Measurements from ENCODE around the gene ALG2.
A peak's percentile ranks its signal among the peaks of the same experiment; 100 is the strongest.
"Not testable (repeated sequence)": the region's sequence is repeated elsewhere in the genome, so short reads cannot be mapped to it uniquely, and the experiment has no call there.

The ALG2 gene

GRCh38 chr9:99197124-99197630 is 24.6 kb downstream of the ALG2 start:
- DNase-seq (ENCODE audit: low read depth in 4 of 4, low spot score in 1 of 4) = no peak

- not testable (repeated sequence) for DNase-seq (ENCODE audit: low read depth in 4 of 4, low spot score in 1 of 4)
Observed at GRCh38 chr9:99196484-99196883, 25.3 kb downstream of the ALG2 start.

GRCh38 chr9:99193466-99193821 is 28.3 kb downstream of the ALG2 start:
- no peak for DNase-seq (ENCODE audit: low read depth in 4 of 4, low spot score in 1 of 4)

GRCh38 chr9:99192786-99193465 is 28.8 kb downstream of the ALG2 start:
- no peak for DNase-seq (ENCODE audit: low read depth in 4 of 4, low spot score in 1 of 4)

- DNase-seq (ENCODE audit: low read depth in 4 of 4, low spot score in 1 of 4) = no peak
Observed at GRCh38 chr9:99190597-99191283, 31.0 kb downstream of the ALG2 start.

GRCh38 chr9:99189887-99190596 is 31.7 kb downstream of the ALG2 start:
- no peak for DNase-seq (ENCODE audit: low read depth in 4 of 4, low spot score in 1 of 4)

- no peak for DNase-seq (ENCODE audit: low read depth in 4 of 4, low spot score in 1 of 4)
Observed at GRCh38 chr9:99189186-99189585, 32.6 kb downstream of the ALG2 start.

- DNase-seq (ENCODE audit: low read depth in 4 of 4, low spot score in 1 of 4) = no peak
Observed at GRCh38 chr9:99187311-99187710, 34.4 kb downstream of the ALG2 start.

- no peak for DNase-seq (ENCODE audit: low read depth in 4 of 4, low spot score in 1 of 4)
Observed at GRCh38 chr9:99185934-99186333, 35.8 kb downstream of the ALG2 start.

GRCh38 chr9:99185348-99185632 is 36.5 kb downstream of the ALG2 start:
- no peak for DNase-seq (ENCODE audit: low read depth in 4 of 4, low spot score in 1 of 4)

- peak; percentile 48 to 65 (median 55) for DNase-seq (ENCODE audit: low read depth in 4 of 4, low spot score in 1 of 4)
Observed at GRCh38 chr9:99184475-99185347, 37.0 kb downstream of the ALG2 start.

GRCh38 chr9:99184110-99184474 is 37.6 kb downstream of the ALG2 start:
- DNase-seq (ENCODE audit: low read depth in 4 of 4, low spot score in 1 of 4) = no peak

GRCh38 chr9:99183616-99184015 is 38.1 kb downstream of the ALG2 start:
- DNase-seq (ENCODE audit: low read depth in 4 of 4, low spot score in 1 of 4) = no peak

- DNase-seq (ENCODE audit: low read depth in 4 of 4, low spot score in 1 of 4) = no peak
Observed at GRCh38 chr9:99182356-99182755, 39.4 kb downstream of the ALG2 start.

- peak in 1 of 4 experiments; percentile 7 for DNase-seq (ENCODE audit: low read depth in 4 of 4, low spot score in 1 of 4)
Observed at GRCh38 chr9:99181621-99182020, 40.1 kb downstream of the ALG2 start.

GRCh38 chr9:99181206-99181605 is 40.5 kb downstream of the ALG2 start:
- DNase-seq (ENCODE audit: low read depth in 4 of 4, low spot score in 1 of 4) = no peak

- no peak for DNase-seq (ENCODE audit: low read depth in 4 of 4, low spot score in 1 of 4)
Observed at GRCh38 chr9:99180662-99181061, 41.1 kb downstream of the ALG2 start.

GRCh38 chr9:99180199-99180598 is 41.5 kb downstream of the ALG2 start:
- DNase-seq (ENCODE audit: low read depth in 4 of 4, low spot score in 1 of 4) = no peak

- DNase-seq (ENCODE audit: low read depth in 4 of 4, low spot score in 1 of 4) = no peak
Observed at GRCh38 chr9:99178912-99179872, 42.5 kb downstream of the ALG2 start.
